ENCODE results near the gene OSCAR.

OSCAR gene

GRCh38 chr19:54100561-54100960 is at the start of gene OSCAR:
Gene OSCAR (minus strand): TSS chr19:54100803. CDS start chr19:54100792, 11 bp downstream.
- no peak for DNase-seq

- no peak for DNase-seq
Measured at GRCh38 chr19:54149021-54149812, 48.6 kb upstream of the OSCAR start.

GRCh38 chr19:54148158-54148557 is 47.6 kb upstream of the OSCAR start:
- no peak for DNase-seq

- DNase-seq, result no peak
Measured at GRCh38 chr19:54147676-54148075, 47.1 kb upstream of the OSCAR start.

DNA sequence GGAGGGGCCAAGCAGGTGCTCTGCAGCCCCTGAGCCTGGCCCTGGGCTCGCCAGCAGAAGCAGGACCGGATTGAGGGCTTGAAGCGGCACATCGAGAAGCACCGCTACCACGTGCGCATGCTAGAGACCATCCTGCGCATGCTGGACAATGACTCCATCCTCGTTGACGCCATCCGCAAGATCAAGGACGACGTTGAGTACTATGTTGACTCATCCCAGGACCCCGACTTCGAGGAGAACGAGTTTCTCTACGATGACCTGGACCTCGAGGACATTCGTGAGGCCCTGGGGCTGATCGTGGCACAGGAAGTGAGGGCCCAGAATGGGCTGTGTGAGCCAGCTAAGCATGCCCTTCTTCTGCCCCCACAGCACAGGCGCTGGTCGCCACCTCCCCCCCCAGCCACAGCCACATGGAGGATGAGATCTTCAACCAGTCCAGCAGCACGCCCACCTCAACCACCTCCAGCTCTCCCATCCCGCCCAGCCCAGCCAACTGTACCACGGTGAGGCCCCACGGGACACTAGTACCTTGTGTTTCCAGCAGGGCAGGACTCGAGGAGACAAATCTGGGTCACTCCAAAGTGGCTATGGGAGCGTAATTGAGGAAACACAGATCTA is 45.0 kb upstream of the OSCAR start:
- no peak for DNase-seq

GRCh38 chr19:54142166-54142780 is 41.7 kb upstream of the OSCAR start:
- no peak for DNase-seq

GRCh38 chr19:54141356-54141755 is 40.8 kb upstream of the OSCAR start:
- no peak for DNase-seq

DNA sequence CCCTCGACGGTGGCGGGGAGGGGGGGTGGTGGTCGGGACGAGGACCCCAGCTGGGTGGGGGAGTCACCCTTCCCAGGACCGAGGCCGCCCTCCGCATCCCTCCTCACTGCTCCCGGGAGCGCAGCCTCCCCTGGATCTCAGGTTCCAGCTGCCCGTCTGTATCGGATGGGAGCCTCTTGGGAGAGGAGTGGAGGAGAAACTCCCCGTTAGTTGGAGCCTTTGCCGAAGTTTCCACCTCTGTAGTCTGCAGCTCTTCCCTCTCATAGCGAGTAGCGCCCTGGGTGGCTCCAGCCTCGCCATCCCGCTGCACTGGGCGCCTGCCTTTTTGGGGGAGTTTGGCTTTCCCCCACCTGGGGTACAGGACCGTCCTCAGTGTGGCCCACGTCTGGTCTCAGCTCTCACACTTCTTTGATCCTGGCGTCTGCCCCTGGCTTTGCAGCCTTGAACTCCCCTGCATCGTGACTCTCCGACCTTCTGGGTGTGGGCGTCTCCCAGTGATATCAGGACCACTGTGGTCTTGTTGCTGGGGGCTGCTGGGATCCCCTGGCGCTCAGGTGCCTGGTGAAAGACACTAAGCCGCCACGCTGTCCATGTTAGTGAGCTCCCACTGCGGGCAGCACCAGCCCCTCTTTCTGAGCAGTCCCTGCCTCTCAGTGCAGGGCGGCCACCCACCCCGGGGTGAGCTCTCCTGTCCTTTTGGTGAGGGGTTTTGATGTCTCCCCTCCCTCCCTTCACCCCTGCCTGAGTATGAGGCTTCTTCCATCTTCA is 38.1 kb upstream of the OSCAR start:
- DNase-seq, result no peak

- DNase-seq, result no peak
Measured at GRCh38 chr19:54137699-54138488, 37.3 kb upstream of the OSCAR start, which contains the start of gene CNOT3. Gene CNOT3 (plus strand): TSS chr19:54137762. CDS start chr19:54142979, 5,217 bp downstream.

GRCh38 chr19:54136864-54137698 is 36.5 kb upstream of the OSCAR start:
- DNase-seq, result peak; percentile 100

DNA sequence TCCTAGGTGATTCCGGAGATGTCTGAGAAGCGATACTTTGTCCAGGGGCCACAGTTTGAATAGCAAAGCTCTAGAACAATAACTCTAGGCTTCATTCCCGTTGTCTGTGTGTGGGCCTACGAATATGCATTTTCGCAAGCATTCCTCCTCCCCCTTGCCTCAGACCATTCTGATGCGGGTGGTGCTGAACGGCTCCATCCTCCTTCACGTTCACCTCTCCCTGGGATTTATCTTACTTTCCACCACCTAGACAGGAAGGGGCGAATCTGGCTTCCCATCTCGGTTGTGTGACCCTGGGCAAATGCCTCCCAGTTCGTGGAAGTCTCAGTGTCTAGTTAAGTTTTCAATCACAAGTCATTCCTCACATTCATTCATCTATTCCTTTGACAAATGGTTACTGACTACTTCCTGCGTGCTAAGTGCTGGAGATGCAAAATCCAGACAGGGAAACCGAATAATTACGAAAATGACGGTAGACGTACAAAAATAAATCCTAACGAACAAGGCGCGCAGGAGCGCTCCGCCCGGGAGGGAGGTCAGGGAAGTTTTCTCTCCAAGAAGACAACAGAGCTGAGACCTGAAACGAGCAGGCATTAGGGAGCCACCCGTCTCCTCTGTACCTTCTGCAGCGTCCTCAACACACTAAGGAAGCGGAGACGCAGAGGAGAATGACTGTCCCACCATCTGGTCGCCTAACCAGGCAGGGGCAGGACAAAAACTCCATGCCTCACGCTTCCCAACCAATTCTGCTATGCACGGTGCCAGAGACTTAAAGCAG is 35.7 kb upstream of the OSCAR start:
- no peak for DNase-seq

- DNase-seq, result no peak
Measured at GRCh38 chr19:54133957-54134590, 33.5 kb upstream of the OSCAR start.

DNA sequence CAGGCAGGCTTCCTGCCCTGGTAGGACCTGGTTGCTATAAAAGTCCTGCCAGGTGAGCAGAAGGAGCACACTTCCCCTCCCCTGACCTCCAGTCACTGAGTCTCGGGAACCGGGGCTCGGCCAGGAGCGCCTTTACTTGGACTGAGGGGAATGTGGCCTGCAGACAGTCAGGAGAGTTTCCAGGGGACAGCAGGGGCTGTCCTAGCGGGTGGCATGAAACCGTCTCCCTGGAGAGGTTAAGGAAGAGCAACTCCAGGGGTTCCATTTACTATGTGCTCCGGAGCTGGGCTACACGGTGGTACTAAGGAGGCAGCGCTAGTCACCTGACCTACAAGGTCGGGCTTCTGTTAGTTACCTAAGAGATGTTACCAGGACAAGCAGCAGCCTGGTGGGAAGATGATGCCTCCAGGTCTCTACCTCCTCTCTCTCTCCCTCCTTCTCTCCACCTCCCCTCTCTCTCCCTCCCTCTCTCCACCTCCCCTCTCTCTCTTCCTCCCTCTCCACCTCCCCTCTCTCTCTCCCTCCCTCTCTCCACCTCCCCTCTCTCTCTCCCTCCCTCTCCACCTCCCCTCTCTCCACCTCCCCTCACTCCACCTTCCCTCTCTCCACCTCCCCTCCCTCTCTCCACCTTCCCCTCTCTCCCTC is 32.8 kb upstream of the OSCAR start:
- DNase-seq, result peak; percentile 66

GRCh38 chr19:54129617-54129996 is 29.0 kb upstream of the OSCAR start:
- no peak for DNase-seq

GRCh38 chr19:54128796-54129616 is 28.4 kb upstream of the OSCAR start:
- DNase-seq, result no peak

- no peak for DNase-seq
Measured at GRCh38 chr19:54128441-54128725, 27.8 kb upstream of the OSCAR start.

- no peak for DNase-seq
Measured at GRCh38 chr19:54127688-54128440, 27.3 kb upstream of the OSCAR start.

DNA sequence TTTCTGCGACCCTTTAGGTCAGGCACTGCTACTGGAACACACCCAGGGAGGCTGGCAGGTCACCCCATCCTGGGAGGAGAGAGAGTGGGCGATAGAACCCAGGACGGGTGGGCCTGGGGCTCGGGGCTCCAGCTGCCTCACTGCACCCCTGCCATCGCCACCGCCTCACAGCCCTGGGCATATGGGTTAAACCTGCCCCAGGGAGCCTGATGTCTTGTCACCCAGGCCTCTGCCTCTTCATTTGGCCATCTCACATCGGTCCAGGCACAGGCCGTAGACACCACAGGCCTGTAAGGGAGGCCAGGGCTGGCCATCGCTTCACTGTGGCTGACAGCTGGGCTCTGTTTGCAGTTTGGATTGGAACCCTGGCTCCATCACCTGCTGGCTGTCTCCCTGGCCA is 25.1 kb upstream of the OSCAR start:
- DNase-seq, result no peak

Data from eye (tissue), 1 donor.